Measurements from ENCODE around the gene HAGHL.
"Not testable (repeated sequence)": the region's sequence is repeated elsewhere in the genome, so short reads cannot be mapped to it uniquely, and the experiment has no call there.

Gene HAGHL

GRCh38 chr16:708959-709358, 17.9 kb upstream of the HAGHL start:
- DNase-seq = no peak

- DNase-seq = peak; percentile 66
These were observed 17.1 kb upstream of the HAGHL start for GRCh38 chr16:709566-710499.

- no peak for DNase-seq
These were observed 16.3 kb upstream of the HAGHL start for GRCh38 chr16:710500-711075.

GRCh38 chr16:711084-711483, 15.8 kb upstream of the HAGHL start:
- DNase-seq = no peak

GRCh38 chr16:711548-712320, 15.2 kb upstream of the HAGHL start:
- DNase-seq = no peak

GRCh38 chr16:712740-713250, 14.1 kb upstream of the HAGHL start:
- DNase-seq = not testable (repeated sequence)

- DNase-seq = no peak
These were observed 12.8 kb upstream of the HAGHL start for GRCh38 chr16:714079-714478.

GRCh38 chr16:714558-715476, 12.1 kb upstream of the HAGHL start, which contains the start of gene METRN:
METRN (plus strand) TSS chr16:715118; CDS start chr16:715290, 172 bp downstream.
- DNase-seq = peak; percentile 54

GRCh38 chr16:715477-716199, 11.3 kb upstream of the HAGHL start:
- no peak for DNase-seq

GRCh38 chr16:716200-716568, 10.7 kb upstream of the HAGHL start:
- no peak for DNase-seq

- DNase-seq = no peak
These were observed 10.1 kb upstream of the HAGHL start for GRCh38 chr16:716768-717325.

GRCh38 chr16:717450-718245, 9.3 kb upstream of the HAGHL start:
- no peak for DNase-seq

- no peak for DNase-seq
These were observed 8.5 kb upstream of the HAGHL start for GRCh38 chr16:718389-718788.

- DNase-seq = no peak
These were observed 8.0 kb upstream of the HAGHL start for GRCh38 chr16:718922-719321.

- no peak for DNase-seq
These were observed 7.0 kb upstream of the HAGHL start for GRCh38 chr16:719815-720446.

- peak; percentile 20 for DNase-seq
These were observed 6.4 kb upstream of the HAGHL start for GRCh38 chr16:720447-720989.

- peak; percentile 42 for DNase-seq
These were observed 5.7 kb upstream of the HAGHL start, which contains the start of gene ANTKMT for GRCh38 chr16:720990-721764. ANTKMT (plus strand) TSS chr16:721146; CDS start chr16:721275, 129 bp downstream.

GRCh38 chr16:721765-722540, 5.0 kb upstream of the HAGHL start:
- no peak for DNase-seq
